ENCODE results near the gene ZNF407.
A peak's percentile ranks its signal among the peaks of the same experiment; 100 is the strongest.

Gene ZNF407

DNA sequence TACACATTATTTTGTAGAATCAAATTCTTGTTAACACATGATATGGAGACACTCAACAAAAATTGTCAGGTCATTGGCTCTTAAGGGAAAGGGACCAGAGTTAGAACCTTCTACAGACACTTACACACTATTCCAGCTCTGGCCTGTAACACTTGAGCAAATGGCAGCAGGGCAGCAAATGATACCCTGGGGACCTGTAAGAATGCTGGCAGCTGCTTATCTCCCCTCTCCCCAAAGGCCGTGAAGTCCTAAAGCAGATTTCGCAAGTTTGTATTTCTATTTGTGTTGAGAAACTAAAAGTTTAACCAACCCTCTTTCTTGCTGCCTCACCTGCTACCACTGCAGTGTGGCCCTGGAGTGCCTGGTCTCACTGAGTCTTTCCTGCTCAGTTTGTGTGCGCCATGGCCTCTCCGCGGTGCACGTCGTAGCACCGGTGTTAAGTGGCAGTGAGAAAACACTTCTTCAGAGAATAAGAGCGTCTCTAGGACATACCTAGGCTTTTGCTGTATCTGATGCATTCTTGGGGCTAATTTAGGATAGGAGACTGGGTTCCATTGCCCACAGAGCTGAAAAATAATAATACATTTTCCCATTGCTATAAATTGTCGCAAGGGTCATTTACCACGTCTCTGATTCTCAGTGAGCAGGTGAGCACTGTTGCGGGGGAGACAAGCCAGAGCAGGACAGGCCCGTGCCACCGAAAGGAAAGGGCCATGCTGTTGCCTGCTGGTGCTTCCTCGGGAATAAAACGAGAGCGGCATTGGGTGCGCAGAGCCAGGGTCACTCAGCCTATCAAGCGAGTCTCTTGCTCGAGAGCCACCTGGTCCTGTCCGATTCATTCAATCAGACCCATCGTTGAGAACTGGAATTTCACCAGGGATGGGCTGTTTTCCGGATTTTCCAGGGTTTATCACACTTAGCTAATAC, 406.4 kb downstream of the ZNF407 start:
- TF ChIP-seq, protein P1, sequence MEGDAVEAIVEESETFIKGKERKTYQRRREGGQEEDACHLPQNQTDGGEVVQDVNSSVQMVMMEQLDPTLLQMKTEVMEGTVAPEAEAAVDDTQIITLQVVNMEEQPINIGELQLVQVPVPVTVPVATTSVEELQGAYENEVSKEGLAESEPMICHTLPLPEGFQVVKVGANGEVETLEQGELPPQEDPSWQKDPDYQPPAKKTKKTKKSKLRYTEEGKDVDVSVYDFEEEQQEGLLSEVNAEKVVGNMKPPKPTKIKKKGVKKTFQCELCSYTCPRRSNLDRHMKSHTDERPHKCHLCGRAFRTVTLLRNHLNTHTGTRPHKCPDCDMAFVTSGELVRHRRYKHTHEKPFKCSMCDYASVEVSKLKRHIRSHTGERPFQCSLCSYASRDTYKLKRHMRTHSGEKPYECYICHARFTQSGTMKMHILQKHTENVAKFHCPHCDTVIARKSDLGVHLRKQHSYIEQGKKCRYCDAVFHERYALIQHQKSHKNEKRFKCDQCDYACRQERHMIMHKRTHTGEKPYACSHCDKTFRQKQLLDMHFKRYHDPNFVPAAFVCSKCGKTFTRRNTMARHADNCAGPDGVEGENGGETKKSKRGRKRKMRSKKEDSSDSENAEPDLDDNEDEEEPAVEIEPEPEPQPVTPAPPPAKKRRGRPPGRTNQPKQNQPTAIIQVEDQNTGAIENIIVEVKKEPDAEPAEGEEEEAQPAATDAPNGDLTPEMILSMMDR (IDR thresholded peaks at IDR 0.05; ENCODE audit: low read depth, low read length): no peak
- H3K4me3 ChIP-seq (replicated peaks in 1 of 2; ENCODE audit: low read depth in 2 of 2, low read length in 2 of 2): no peak overlapping the region
- peak; percentile 27 to 83 for DNase-seq (ENCODE audit: low read depth in 2 of 2)

DNA sequence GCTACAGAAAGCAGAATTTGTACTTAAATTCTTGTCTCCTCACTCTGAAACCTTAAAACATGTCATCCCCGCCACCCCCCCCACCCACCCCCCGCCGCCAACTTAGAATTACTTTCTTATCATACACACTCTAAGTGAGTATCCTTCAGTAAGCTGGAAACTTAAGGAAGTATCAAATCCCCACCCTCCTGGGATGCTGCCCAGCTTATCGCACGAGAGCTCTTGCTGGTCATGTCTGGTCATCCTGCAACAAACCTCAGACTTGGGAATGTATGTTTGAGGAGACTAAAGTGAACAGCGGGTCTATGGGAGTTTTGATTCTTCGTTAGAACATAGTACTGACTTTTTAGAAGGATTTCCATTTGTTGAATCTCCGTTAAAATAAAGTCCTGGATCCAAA, 408.0 kb downstream of the ZNF407 start:
- TF ChIP-seq, protein P1 (IDR thresholded peaks at IDR 0.05; ENCODE audit: low read depth, low read length): no peak
- peak; percentile 48 to 70 for DNase-seq (ENCODE audit: low read depth in 2 of 2)
- peak overlapping the region in 1 of 2 donors; percentile 7 for H3K4me3 ChIP-seq (replicated peaks in 1 of 2; ENCODE audit: low read depth in 2 of 2, low read length in 2 of 2)

GRCh38 chr18:75008186-75008585, 410.5 kb downstream of the ZNF407 start:
- TF ChIP-seq, protein P1 (IDR thresholded peaks at IDR 0.05; ENCODE audit: low read depth, low read length): no peak
- no peak overlapping the region for H3K4me3 ChIP-seq (replicated peaks in 1 of 2; ENCODE audit: low read depth in 2 of 2, low read length in 2 of 2)
- no peak for DNase-seq (ENCODE audit: low read depth in 2 of 2)

- no peak overlapping the region for H3K4me3 ChIP-seq (replicated peaks in 1 of 2; ENCODE audit: low read depth in 2 of 2, low read length in 2 of 2)
- DNase-seq (ENCODE audit: low read depth in 2 of 2): no peak
- TF ChIP-seq, protein P1 (IDR thresholded peaks at IDR 0.05; ENCODE audit: low read depth, low read length): no peak
Observed at GRCh38 chr18:75009296-75009695, 411.6 kb downstream of the ZNF407 start.

DNA sequence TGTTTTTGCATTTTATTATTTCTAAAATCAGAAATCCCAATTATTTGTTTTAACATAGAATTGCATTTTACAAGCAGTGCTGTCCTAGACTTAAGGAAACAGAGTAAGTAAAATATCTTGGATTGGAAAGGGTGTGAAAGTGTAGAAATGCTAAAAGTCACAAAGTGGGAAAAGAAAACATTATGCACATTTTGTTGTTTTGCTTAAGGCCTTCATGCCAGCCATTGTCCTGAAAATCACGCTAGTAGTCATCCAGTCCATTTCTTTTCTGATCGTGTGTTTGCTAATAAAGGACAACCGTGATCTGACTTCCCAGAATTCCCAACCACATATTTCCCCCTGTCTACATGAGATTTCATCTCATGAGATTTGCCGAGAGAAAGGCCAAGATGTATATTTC, 412.2 kb downstream of the ZNF407 start:
- TF ChIP-seq, protein P1 (IDR thresholded peaks at IDR 0.05; ENCODE audit: low read depth, low read length): no peak
- no peak for DNase-seq (ENCODE audit: low read depth in 2 of 2)
- H3K4me3 ChIP-seq (replicated peaks in 1 of 2; ENCODE audit: low read depth in 2 of 2, low read length in 2 of 2): no peak overlapping the region

GRCh38 chr18:75010278-75010677, 412.6 kb downstream of the ZNF407 start:
- no peak for DNase-seq (ENCODE audit: low read depth in 2 of 2)
- no peak overlapping the region for H3K4me3 ChIP-seq (replicated peaks in 1 of 2; ENCODE audit: low read depth in 2 of 2, low read length in 2 of 2)
- TF ChIP-seq, protein P1 (IDR thresholded peaks at IDR 0.05; ENCODE audit: low read depth, low read length): no peak
